H1 (cell line): ENCODE results near the gene AGBL4. TPM values are rescaled to one million over a fixed set of nuclear protein-coding genes. Genes with fewer than 3 reads are reported as not detected.

Source experiments
- KDM1A ChIP-seq: fragments of 200-600, 300-600 bp; sonication (generic); IDR thresholded peaks from 2 replicates; pipeline ENCODE4 v1.7.1; 2016; ENCODE audit warnings: mild to moderate bottlenecking, low read length, borderline replicate concordance
- SIRT6 ChIP-seq: IDR thresholded peaks from one replicate; pipeline ENCODE4 v1.7.1; 2012; ENCODE audit warnings: low read length, inconsistent platforms
- polyA plus RNA-seq, 7 experiments: library from polyadenylated mRNA; depleted of rRNA in 3 of 7; stranded (reverse) in 5 of 7; unstranded in 2 of 7; fragments of >200 nt in 5 of 7; fragments of 200-250 nt in 2 of 7; gene quantifications; 1 replicate in 5 of 7; 2 replicates in 1 of 7; 4 replicates in 1 of 7; pipeline versions ENCODE4 v1.2.1 to v1.2.3, GENCODE V29; 2011 to 2013; ENCODE audit warnings: missing spikeins in 2 of 7, mixed read lengths in 2 of 7
- total RNA-seq: library from RNA; stranded (reverse); fragmentation: NEBNext Ultra II Directional; extraction: Animal tissue kit (Norgen Biotek cat#: 25700); gene quantifications from 2 replicates; pipeline ENCODE4 v1.2.1, GENCODE V29; 2021

The AGBL4 gene
- total and polyA plus RNA-seq, 2 of the 8 experiments (the other 6 are each of a cell fraction or from before 2014, with no cell fraction given), result 0.41 to 0.45 TPM

DNA sequence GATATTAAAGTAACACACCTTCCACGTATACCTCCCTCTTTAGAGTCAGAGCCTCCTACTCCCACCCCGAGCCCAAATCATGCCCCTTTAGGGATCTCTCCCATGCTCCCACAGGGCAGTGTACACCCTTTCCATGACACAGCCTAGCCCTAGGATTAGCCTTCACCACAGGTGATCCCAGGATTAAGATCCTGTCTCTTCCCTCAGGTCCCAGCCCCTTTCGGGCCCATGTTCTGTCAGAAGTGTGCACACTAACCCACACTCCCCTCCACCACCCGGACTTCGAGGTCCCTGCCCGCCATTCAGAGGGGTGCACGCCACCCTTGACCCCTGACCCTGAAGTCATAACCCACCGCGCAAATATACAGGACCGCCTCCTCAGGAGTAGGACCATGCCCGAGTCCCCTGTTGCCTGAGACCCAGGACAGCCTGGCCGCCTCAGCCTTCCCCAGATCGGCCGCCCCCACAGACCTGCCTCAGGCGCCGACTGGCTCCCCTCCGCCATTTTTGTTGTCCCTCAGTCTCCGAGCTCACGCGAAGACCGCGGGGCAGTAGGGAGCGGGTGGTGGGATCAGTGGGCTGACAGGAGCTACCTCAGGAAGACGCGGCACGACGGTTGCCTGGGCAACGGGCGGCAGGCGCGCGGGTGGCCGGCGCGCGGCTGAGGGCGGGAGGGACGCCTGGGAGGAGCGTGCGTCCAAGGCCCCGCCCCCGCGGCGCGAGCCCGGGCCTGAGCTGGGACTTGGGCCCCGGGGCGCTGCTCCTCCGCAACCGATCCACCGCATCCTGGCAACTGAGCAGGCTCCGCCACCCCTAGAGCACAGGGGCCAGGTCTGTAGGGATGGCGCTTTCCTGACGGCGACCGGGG lies at the start of gene AGBL4 (continued):
- no peak for TF ChIP-seq SIRT6
- no peak for TF ChIP-seq KDM1A
